ENCODE data around the gene AGBL5.

The AGBL5 gene

DNA sequence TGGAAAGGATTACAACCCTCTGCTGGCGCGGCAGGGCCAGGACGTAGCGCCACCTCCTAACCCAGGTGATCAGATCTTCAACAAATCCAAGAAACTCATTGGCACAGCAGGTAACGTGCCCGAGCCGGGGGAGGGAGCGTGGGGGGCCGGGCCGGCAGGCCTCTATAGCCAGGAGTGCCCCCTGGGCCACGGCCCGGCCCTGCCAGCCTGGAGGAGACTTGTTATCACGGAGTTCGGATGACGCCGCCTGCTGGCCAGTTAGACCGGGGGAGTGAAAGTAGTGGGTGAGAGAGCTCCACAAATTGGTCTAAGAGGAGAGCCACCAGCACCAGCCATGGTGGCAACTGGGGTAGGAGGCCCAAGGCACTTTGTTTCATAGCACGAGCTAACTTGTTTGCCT, 27.3 kb upstream of the AGBL5 start:
- DNase-seq = no peak

DNA sequence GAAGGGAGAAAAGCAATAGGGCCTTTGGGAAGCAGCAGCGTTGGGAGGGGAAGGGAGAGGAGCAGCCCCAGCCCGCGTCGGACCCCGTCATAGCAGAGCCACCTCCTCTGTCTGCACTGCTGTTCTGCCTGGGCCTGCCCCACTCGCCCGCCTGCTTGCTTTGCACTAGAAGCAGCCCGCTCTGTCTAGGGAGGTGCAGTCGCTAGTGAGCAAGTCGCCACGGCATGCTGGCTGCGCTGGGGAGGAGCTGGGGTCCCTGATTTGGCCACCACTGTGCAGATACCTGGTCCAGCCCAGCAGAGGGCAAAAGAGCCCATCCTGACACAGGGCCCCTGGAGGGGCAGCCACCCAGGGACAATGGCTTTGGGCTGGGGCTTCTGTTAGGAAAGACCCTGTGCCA, 26.7 kb upstream of the AGBL5 start:
- DNase-seq = no peak

- DNase-seq = no peak
Observed at GRCh38 chr2:27025281-27025800, 26.1 kb upstream of the AGBL5 start.

GRCh38 chr2:27025861-27026851, 25.3 kb upstream of the AGBL5 start:
- no peak for DNase-seq

DNA sequence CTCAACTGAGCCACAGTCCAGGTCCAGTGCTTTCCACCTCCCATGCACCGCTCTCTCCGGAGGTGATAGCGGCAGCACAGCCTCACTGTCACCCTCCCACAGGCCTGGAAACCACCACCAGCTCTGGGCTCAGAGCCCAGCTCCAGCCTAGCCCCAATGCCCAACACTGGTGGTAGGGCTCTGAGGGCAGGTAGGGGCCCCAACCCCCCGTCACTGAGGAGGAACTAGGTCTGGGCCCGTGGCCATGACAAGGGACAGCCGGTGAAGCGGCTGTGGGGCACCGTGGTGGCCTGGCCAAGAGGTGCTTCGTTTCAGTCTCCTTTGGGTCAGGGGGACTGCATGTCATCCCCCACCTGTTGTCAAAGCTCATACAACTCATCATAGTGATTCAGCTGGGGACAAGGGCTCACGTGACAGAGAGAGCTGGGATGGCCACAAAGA, 24.2 kb upstream of the AGBL5 start:
- DNase-seq = no peak

DNA sequence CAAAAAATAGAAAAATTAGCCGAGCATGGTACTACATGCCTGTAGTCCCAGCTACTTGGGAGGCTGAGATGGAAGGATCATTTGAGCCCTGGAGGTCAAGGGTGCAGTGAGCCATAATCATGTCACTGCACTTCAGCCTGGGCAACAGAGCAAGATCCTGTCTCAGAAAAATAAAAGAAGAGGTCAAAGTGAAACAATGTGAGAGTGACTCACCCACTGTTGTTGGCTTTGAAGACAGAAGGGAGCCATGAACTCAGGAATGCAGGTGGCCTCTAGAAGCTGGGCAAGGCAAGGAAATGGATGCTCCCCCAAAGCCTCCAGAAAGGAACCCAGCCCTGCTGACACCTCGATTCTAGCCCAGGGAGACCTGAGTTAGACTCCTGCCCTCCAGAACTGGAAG, 22.4 kb upstream of the AGBL5 start:
- no peak for DNase-seq

- DNase-seq = peak; percentile 23 to 91 (median 76)
Observed at GRCh38 chr2:27032495-27033252, 18.8 kb upstream of the AGBL5 start, which contains the start of gene TMEM214. Gene TMEM214 (plus strand): TSS chr2:27032965. CDS start chr2:27033016, 51 bp downstream.

- no peak for DNase-seq
Observed at GRCh38 chr2:27033253-27033852, 18.1 kb upstream of the AGBL5 start.

GRCh38 chr2:27038012-27038411, 13.5 kb upstream of the AGBL5 start:
- no peak for DNase-seq

GRCh38 chr2:27038631-27039339, 12.7 kb upstream of the AGBL5 start:
- DNase-seq = no peak

- DNase-seq = no peak
Observed at GRCh38 chr2:27039426-27039825, 12.0 kb upstream of the AGBL5 start.

GRCh38 chr2:27039871-27040270, 11.6 kb upstream of the AGBL5 start:
- no peak for DNase-seq

DNA sequence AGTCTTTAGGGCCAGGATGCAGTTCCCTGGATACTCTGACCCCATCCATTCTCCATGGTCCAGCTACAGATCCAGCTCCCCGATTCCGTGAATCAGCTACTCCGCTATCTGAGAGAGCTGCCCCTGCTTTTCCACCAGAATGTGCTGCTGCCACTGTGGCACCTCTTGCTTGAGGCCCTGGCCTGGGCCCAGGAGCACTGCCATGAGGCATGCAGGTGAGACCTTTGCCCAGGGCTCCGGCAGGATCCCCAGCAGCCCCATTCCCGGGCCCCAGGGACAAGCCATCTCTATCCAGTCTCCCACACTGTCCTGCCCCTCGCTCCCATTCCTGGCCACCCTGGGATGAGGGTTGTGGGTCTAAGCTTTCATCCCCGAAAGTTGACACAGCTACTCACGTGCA, 11.2 kb upstream of the AGBL5 start:
- DNase-seq = no peak

DNA sequence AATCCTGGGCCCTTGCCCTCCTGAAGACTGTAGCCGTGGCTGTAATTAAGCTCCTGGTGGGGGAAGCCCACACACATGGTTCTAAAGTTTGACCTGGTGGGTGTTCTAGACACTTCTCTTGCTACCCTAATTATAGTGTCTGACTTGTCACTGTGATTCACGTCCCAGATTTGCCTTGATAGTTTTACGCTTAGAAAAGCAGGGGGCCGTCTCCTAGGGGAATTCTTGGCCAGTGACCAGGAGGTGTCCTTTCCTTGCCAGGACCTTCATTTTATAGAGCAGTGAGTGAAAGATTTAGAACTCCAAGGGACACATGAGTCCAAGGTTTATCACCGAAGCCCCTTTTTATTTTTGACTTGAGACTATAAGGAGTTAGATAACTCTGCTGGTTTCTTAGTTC, 9.7 kb upstream of the AGBL5 start:
- peak in 1 of 51 donors; percentile 5 for DNase-seq

DNA sequence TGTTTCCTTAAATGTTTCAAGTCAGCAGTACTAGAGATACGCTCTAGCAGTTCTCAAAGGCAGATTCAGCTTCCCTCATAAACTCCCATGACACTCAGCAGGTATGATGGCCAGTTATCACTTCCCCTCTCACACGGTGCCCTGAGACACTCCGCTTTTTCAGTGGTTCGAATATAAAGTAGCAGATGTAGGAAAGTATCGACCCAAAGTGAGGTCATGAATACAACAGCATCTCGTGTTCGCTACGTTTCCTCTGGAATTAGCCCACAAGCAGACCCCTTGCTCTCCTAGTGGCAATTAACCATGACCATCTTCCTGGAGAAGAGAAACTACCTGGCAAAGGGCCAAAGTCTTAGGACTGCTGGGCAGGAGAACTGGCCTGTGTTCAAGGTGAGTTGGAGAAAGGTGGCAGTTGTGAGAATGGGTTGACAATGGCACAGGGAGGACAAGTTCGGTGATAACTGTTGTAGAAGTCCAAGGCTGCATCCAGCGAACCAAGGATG, 9.3 kb upstream of the AGBL5 start:
- no peak for DNase-seq

GRCh38 chr2:27042985-27043634, 8.4 kb upstream of the AGBL5 start:
- DNase-seq = no peak

GRCh38 chr2:27049422-27050280, 1.8 kb upstream of the AGBL5 start:
- DNase-seq = peak in 15 of 51 donors; percentile 17 to 61 (median 46)

- DNase-seq = peak; percentile 47 to 96 (median 84)
Observed at GRCh38 chr2:27050281-27050995, 1.0 kb upstream of the AGBL5 start.

All from hypothalamus (tissue), 51 donors.